RWPE2 (cell line): ENCODE data around the gene DOCK10.

Experiments used
- ATAC-seq: fragments of 200-7000 bp; cut with Tn5 transposase; 3 replicates; pipeline ENCODE4 v1.9.1; 2021; ENCODE audit warnings: low read depth
- DNase-seq: peaks from one replicate; pipeline ENCODE4 v3.0.0-alpha.2; 2020; ENCODE audit warnings: low spot score
- H3K27ac ChIP-seq: fragments of 450-650 bp; 2 replicates; pipeline ENCODE4 v1.5.1; 2017; ENCODE audit warnings: mild to moderate bottlenecking; ENCODE audit not compliant: poor library complexity, severe bottlenecking
- H3K27me3 ChIP-seq: fragments of 250-450 bp; sonication (Bioruptor Pico); 2 replicates; pipeline ENCODE4 v1.5.1; 2021; ENCODE audit warnings: mild to moderate bottlenecking, moderate library complexity; ENCODE audit not compliant: insufficient read depth, poor library complexity, severe bottlenecking
- H3K36me3 ChIP-seq: fragments of 250-450 bp; sonication (Bioruptor Pico); 2 replicates; pipeline ENCODE4 v1.5.1; 2020; ENCODE audit warnings: low read depth, mild to moderate bottlenecking, moderate library complexity
- H3K4me1 ChIP-seq: fragments of 250-450 bp; sonication (Bioruptor Pico); 2 replicates; pipeline ENCODE4 v1.5.1; 2021; ENCODE audit warnings: mild to moderate bottlenecking, moderate library complexity; ENCODE audit not compliant: insufficient read depth, poor library complexity, severe bottlenecking
- H3K4me3 ChIP-seq: fragments of 250-450 bp; sonication (Bioruptor Pico); 2 replicates; pipeline ENCODE4 v1.5.1; 2021; ENCODE audit warnings: mild to moderate bottlenecking, moderate library complexity; ENCODE audit not compliant: severe bottlenecking
- H3K9me3 ChIP-seq: fragments of 250-450 bp; sonication (Bioruptor Pico); 2 replicates; pipeline ENCODE4 v1.5.1; 2021; ENCODE audit warnings: mild to moderate bottlenecking, moderate library complexity; ENCODE audit not compliant: severe bottlenecking
- CTCF ChIP-seq: fragments of 450-650 bp; IDR thresholded peaks from one replicate; pipeline ENCODE4 v1.5.1; 2017; ENCODE audit warnings: mild to moderate bottlenecking, moderate library complexity; ENCODE audit not compliant: poor library complexity, severe bottlenecking

Gene DOCK10

GRCh38 chr2:224994242-224994823, 47.9 kb downstream of the DOCK10 start:
- no peak for ATAC-seq

GRCh38 chr2:224990710-224991109, 51.6 kb downstream of the DOCK10 start:
- no peak for TF ChIP-seq CTCF
- Histone ChIP-seq H3K36me3 (no peaks in the 10 kb centered on the region), H3K9me3 (no peaks in the 10 kb centered on the region), H3K4me3 (no peak overlapping the region), H3K4me1 (no peaks in the 10 kb centered on the region), H3K27ac (no peak overlapping the region), H3K27me3 (peaks cover 25% of the 10 kb centered on the region)
- ATAC-seq: no peak
- DNase-seq: no peak

More at GRCh38 chr2:224994242-224994823, 47.9 kb downstream of the DOCK10 start:
- Histone ChIP-seq H3K27ac (no peak overlapping the region), H3K4me3 (no peak overlapping the region), H3K36me3 (no peaks in the 10 kb centered on the region), H3K4me1 (no peaks in the 10 kb centered on the region), H3K9me3 (no peaks in the 10 kb centered on the region), H3K27me3 (peaks cover 21% of the 10 kb centered on the region)
- TF ChIP-seq CTCF: no peak
- DNase-seq: no peak

- Histone ChIP-seq H3K36me3 (no peaks in the 10 kb centered on the region), H3K4me3 (no peak overlapping the region), H3K27me3 (peaks cover 25% of the 10 kb centered on the region), H3K27ac (no peak overlapping the region), H3K4me1 (no peaks in the 10 kb centered on the region), H3K9me3 (no peaks in the 10 kb centered on the region)
- no peak for DNase-seq
- ATAC-seq: no peak; the same call in 2 of the 3 replicates
- TF ChIP-seq CTCF: no peak
Observed at GRCh38 chr2:224987733-224988132, 54.5 kb downstream of the DOCK10 start.

- TF ChIP-seq CTCF: no peak
- ATAC-seq: no peak
- H3K4me3 ChIP-seq: no peak overlapping the region
- H3K4me1 ChIP-seq: no peaks in the 10 kb centered on the region
- no peaks in the 10 kb centered on the region for H3K9me3 ChIP-seq
- no peak overlapping the region for H3K27ac ChIP-seq
- peaks cover 21% of the 10 kb centered on the region for H3K27me3 ChIP-seq
- no peaks in the 10 kb centered on the region for H3K36me3 ChIP-seq
- no peak for DNase-seq
Observed at GRCh38 chr2:224986477-224986876, 55.8 kb downstream of the DOCK10 start.

- Histone ChIP-seq H3K36me3 (no peaks in the 10 kb centered on the region), H3K9me3 (no peaks in the 10 kb centered on the region), H3K27me3 (peaks cover 7% of the 10 kb centered on the region), H3K4me3 (no peak overlapping the region), H3K4me1 (no peaks in the 10 kb centered on the region), H3K27ac (no peak overlapping the region)
- no peak for TF ChIP-seq CTCF
- DNase-seq (no peak), ATAC-seq (no peak)
Observed at GRCh38 chr2:224984637-224985036, 57.6 kb downstream of the DOCK10 start.
